ENCODE data around the gene BMERB1. TPM values are rescaled to one million over a fixed set of nuclear protein-coding genes. Genes with fewer than 3 reads are reported as not detected.
"Not testable (repeated sequence)": the region's sequence is repeated elsewhere in the genome, so short reads cannot be mapped to it uniquely, and the experiment has no call there.

The BMERB1 gene
- total RNA-seq, 2 experiments from 2014 or later, result 0.85 to 0.98 TPM

DNA sequence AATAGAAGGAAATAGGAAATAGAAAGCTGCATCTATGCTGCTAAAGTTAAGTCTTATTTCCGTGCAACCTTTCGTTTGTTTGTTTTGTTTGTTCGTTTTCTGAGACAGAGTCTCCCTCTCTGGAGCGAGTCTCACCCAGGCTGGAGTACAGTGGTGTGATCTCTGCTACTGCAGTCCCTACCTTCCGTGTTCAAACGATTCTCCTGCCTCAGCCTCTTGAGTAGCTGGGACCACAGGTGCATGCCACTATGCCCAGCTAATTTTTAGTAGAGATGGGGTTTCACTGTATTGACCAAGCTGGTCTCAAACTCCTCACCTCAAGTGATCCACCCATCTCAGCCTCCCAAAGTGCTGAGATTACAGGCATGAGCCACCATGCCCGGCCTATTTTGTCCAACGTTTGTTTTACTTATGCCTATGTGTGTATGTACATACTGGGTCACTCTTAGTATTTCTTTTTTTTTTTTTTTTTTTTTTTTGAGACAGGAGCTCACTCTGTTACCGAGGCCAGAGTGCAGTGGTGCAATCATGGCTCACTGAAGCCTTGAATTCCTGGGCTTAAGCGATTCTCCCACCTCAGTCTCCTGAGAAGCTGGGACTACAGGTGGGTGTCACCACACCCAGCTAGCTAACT is 16.8 kb downstream of the BMERB1 start:
- Histone ChIP-seq H3K27ac (ENCODE audit: low read depth in 1 of 2, low read length in 2 of 2) (no peak overlapping the region), H3K9me3 (ENCODE audit: control insufficient read depth in 1 of 2, insufficient read depth in 1 of 2, low read length in 2 of 2) (no peaks in the 10 kb centered on the region), H3K4me3 (ENCODE audit: low read length) (no peak overlapping the region), H3K27me3 (ENCODE audit: control insufficient read depth in 1 of 2, insufficient read depth in 2 of 2, low read length in 2 of 2) (no peaks in the 10 kb centered on the region), H3K36me3 (ENCODE audit: insufficient read depth, low read length) (no peaks in the 10 kb centered on the region), H3K4me1 (ENCODE audit: insufficient read depth, low read length) (no peaks in the 10 kb centered on the region)
- intact Hi-C loops (cut with DNase I, micrococcal nuclease), result no loop called here
- ChIA-PET CTCF (interaction anchor here (1.4 kb wide), 1 partner anchor 8 kb away, joined by 4 read pairs; no protein-coding TSS in a partner anchor), POLR2A (no interaction called here)
- no peaks in the 10 kb centered on the region for H3K4me1 Mint-ChIP-seq (ENCODE audit: low read depth)
- no peak overlapping the region for H3K4me3 Mint-ChIP-seq
- no peaks in the 10 kb centered on the region for H3K9me3 Mint-ChIP-seq
- H3K27me3 Mint-ChIP-seq, result peaks cover 10% of the 10 kb centered on the region
- TF ChIP-seq, protein P1, sequence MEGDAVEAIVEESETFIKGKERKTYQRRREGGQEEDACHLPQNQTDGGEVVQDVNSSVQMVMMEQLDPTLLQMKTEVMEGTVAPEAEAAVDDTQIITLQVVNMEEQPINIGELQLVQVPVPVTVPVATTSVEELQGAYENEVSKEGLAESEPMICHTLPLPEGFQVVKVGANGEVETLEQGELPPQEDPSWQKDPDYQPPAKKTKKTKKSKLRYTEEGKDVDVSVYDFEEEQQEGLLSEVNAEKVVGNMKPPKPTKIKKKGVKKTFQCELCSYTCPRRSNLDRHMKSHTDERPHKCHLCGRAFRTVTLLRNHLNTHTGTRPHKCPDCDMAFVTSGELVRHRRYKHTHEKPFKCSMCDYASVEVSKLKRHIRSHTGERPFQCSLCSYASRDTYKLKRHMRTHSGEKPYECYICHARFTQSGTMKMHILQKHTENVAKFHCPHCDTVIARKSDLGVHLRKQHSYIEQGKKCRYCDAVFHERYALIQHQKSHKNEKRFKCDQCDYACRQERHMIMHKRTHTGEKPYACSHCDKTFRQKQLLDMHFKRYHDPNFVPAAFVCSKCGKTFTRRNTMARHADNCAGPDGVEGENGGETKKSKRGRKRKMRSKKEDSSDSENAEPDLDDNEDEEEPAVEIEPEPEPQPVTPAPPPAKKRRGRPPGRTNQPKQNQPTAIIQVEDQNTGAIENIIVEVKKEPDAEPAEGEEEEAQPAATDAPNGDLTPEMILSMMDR (IDR thresholded peaks at IDR 0.05), result no peak
- ATAC-seq (ENCODE audit: poor library complexity) (no peak), DNase-seq (no peak)
- H3K36me3 Mint-ChIP-seq (ENCODE audit: low read depth), result no peaks in the 10 kb centered on the region
- no peak overlapping the region for H3K27ac Mint-ChIP-seq

DNA sequence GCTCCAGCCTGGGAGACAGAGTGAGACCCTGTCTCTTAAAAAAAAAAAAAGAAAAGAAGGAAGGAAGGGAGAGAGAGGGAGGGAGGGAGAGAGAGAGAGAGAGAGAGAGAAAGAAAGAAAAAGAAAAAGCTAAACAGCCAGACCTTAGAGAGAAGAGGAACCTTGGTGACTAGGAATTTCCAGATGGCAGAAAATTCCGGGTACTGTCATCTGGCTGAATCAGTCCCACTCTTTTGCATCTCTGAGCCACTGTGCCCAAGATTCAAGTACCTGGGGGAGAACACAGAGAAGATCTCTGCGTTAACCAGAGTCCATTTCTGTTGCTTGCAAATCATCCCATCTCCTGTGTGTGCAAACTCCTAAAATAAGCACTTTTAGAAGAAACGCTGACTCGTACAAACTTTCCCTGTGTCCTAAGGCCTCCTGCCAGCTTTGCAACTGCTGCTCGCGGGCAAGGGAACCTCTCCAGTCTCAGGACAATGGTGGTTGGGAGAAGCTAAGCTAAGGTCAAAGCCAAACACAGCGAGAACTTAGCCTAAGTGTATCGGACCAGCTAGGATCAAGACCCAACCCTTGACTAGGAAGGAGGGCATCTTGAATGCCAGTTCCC is 18.0 kb downstream of the BMERB1 start:
- TF ChIP-seq, protein P1 (IDR thresholded peaks at IDR 0.05), result no peak

DNA sequence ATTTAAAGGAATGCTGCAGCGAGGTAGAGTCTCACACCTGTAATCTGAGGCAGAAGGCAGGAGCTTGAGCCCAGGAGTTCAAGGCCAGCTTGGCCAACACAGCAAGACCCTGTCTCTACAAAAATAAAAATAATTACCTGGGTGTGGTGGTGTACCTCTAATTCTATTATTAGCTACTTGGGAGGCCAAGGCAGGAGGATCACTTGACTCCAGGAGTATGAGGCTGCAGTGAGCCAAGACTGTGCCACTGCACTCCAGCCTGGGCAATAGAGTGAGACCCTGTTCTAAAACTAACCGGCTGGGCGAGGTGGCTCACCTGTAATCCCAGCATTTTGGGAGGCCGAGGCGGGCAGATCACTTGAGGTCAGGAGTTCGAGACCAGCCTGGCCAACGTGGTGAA is 18.9 kb downstream of the BMERB1 start:
- not testable (repeated sequence) for ATAC-seq (ENCODE audit: poor library complexity); H3K27ac Mint-ChIP-seq; H3K9me3 ChIP-seq (ENCODE audit: control insufficient read depth in 1 of 2, insufficient read depth in 1 of 2, low read length in 2 of 2)

More for the DNA sequence above, 18.0 kb downstream of the BMERB1 start:
- DNase-seq (no peak), ATAC-seq (ENCODE audit: poor library complexity) (no peak)
- intact Hi-C loops (cut with DNase I, micrococcal nuclease), result no loop called here
- no peaks in the 10 kb centered on the region for H3K36me3 ChIP-seq (ENCODE audit: insufficient read depth, low read length)
- no peak overlapping the region for H3K4me3 ChIP-seq (ENCODE audit: low read length)
- no peak overlapping the region for H3K27ac Mint-ChIP-seq
- no peaks in the 10 kb centered on the region for H3K36me3 Mint-ChIP-seq (ENCODE audit: low read depth)
- POLR2A ChIA-PET, result no interaction called here
- H3K4me1 ChIP-seq (ENCODE audit: insufficient read depth, low read length), result no peaks in the 10 kb centered on the region
- no peaks in the 10 kb centered on the region for H3K27me3 ChIP-seq (ENCODE audit: control insufficient read depth in 1 of 2, insufficient read depth in 2 of 2, low read length in 2 of 2)
- CTCF ChIA-PET, result interaction anchor here (1.4 kb wide), 1 partner anchor 9 kb away, joined by 4 read pairs; no protein-coding TSS in a partner anchor
- H3K4me3 Mint-ChIP-seq, result no peak overlapping the region
- no peaks in the 10 kb centered on the region for H3K9me3 Mint-ChIP-seq
- H3K4me1 Mint-ChIP-seq (ENCODE audit: low read depth), result no peaks in the 10 kb centered on the region
- H3K9me3 ChIP-seq (ENCODE audit: control insufficient read depth in 1 of 2, insufficient read depth in 1 of 2, low read length in 2 of 2), result no peaks in the 10 kb centered on the region
- H3K27ac ChIP-seq (ENCODE audit: low read depth in 1 of 2, low read length in 2 of 2), result no peak overlapping the region
- H3K27me3 Mint-ChIP-seq, result peaks cover 11% of the 10 kb centered on the region

DNA sequence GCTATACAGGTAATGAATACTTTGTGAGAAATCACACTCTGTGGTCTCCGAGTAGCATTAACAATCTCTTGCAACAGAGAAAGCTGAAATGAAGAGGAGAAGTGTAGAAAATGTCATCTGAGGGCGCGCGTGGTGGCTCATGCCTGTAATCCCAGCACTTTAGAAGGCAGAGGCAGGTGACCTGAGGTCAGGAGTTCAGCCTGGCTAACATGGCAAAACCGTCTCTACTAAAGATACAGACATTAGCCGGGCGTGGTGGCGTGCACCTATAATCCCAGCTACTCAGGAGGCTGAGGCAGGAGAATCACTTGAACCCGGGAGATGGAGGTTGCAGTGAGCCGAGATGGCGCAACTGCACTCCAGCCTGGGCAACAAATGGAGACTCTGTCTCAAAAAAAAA is 20.5 kb downstream of the BMERB1 start:
- H3K36me3 Mint-ChIP-seq (ENCODE audit: low read depth); CTCF ChIA-PET; H3K4me3 Mint-ChIP-seq; ATAC-seq (ENCODE audit: poor library complexity); H3K4me1 ChIP-seq (ENCODE audit: insufficient read depth, low read length); H3K27ac Mint-ChIP-seq; H3K36me3 ChIP-seq (ENCODE audit: insufficient read depth, low read length); H3K4me1 Mint-ChIP-seq (ENCODE audit: low read depth); intact Hi-C loops (cut with DNase I, micrococcal nuclease); POLR2A ChIA-PET; H3K27ac ChIP-seq (ENCODE audit: low read depth in 1 of 2, low read length in 2 of 2); DNase-seq; H3K4me3 ChIP-seq (ENCODE audit: low read length); H3K9me3 Mint-ChIP-seq; H3K27me3 ChIP-seq (ENCODE audit: control insufficient read depth in 1 of 2, insufficient read depth in 2 of 2, low read length in 2 of 2); H3K9me3 ChIP-seq (ENCODE audit: control insufficient read depth in 1 of 2, insufficient read depth in 1 of 2, low read length in 2 of 2): not testable (repeated sequence)
- peaks cover 27% of the 10 kb centered on the region for H3K27me3 Mint-ChIP-seq

More for the DNA sequence above, 18.9 kb downstream of the BMERB1 start:
- POLR2A ChIA-PET; H3K4me3 ChIP-seq (ENCODE audit: low read length); H3K27me3 ChIP-seq (ENCODE audit: control insufficient read depth in 1 of 2, insufficient read depth in 2 of 2, low read length in 2 of 2); H3K36me3 Mint-ChIP-seq (ENCODE audit: low read depth); H3K4me1 Mint-ChIP-seq (ENCODE audit: low read depth); H3K4me1 ChIP-seq (ENCODE audit: insufficient read depth, low read length); CTCF ChIA-PET; H3K36me3 ChIP-seq (ENCODE audit: insufficient read depth, low read length); H3K4me3 Mint-ChIP-seq; H3K27ac ChIP-seq (ENCODE audit: low read depth in 1 of 2, low read length in 2 of 2); DNase-seq; H3K9me3 Mint-ChIP-seq; intact Hi-C loops (cut with DNase I, micrococcal nuclease): not testable (repeated sequence)
- H3K27me3 Mint-ChIP-seq, result peaks cover 17% of the 10 kb centered on the region
